HepG2 (cell line): ENCODE results near the gene ARHGAP26. TPM values are rescaled to one million over a fixed set of nuclear protein-coding genes. Genes with fewer than 3 reads are reported as not detected.

Source experiments
- ARID5B ChIP-seq: IDR thresholded peaks from 2 replicates; pipeline ENCODE4 v1.4.0; 2020; ENCODE audit warnings: mild to moderate bottlenecking, missing genetic modification reagents
- ARNT2 ChIP-seq: sonication (generic); formaldehyde crosslinking; IDR thresholded peaks from 2 replicates; pipeline ENCODE4 v1.8.0; 2022; ENCODE audit warnings: mild to moderate bottlenecking, low read depth, missing genetic modification reagents, moderate library complexity
- DNMT1 ChIP-seq: sonication (generic); formaldehyde crosslinking; IDR thresholded peaks from 2 replicates; pipeline ENCODE4 v1.5.1; 2020; ENCODE audit warnings: mild to moderate bottlenecking, missing genetic modification reagents
- GFI1 ChIP-seq: sonication (generic); formaldehyde crosslinking; IDR thresholded peaks from 2 replicates; pipeline ENCODE4 v1.5.0; 2020; ENCODE audit warnings: missing genetic modification reagents, mild to moderate bottlenecking, borderline replicate concordance
- HNRNPLL ChIP-seq: fragments of 200-400 bp; formaldehyde crosslinking; IDR thresholded peaks from 2 replicates; pipeline ENCODE4 v1.6.1; 2017; ENCODE audit warnings: mild to moderate bottlenecking, low read depth, low read length; ENCODE audit not compliant: poor library complexity, severe bottlenecking
- KLF15 ChIP-seq: sonication (generic); formaldehyde crosslinking; IDR thresholded peaks from 2 replicates; pipeline ENCODE4 v1.8.1; 2023; ENCODE audit warnings: borderline replicate concordance, mild to moderate bottlenecking, inconsistent platforms, missing genetic modification reagents, mixed read lengths
- LCORL ChIP-seq, 2 experiments: fragments of 450-650 bp in 1 of 2; sonication (generic) in 1 of 2; formaldehyde crosslinking in 1 of 2; IDR thresholded peaks; 2 replicates each; pipeline versions ENCODE4 v1.5.0 to v1.6.1; 2017 to 2020; ENCODE audit warnings: antibody characterized with exemption in 1 of 2, missing genetic modification reagents in 1 of 2
- NFYC ChIP-seq: IDR thresholded peaks from 2 replicates; pipeline ENCODE4 v1.6.1; 2016; ENCODE audit warnings: missing genetic modification reagents, missing compliant biosample characterization
- PHF5A ChIP-seq: IDR thresholded peaks from one replicate; pipeline ENCODE4 v1.6.1; 2018; ENCODE audit warnings: low read depth, missing genetic modification reagents; ENCODE audit not compliant: unreplicated experiment
- POGK ChIP-seq: sonication (generic); formaldehyde crosslinking; conservative IDR thresholded peaks from 2 replicates; pipeline ENCODE4 v1.8.0; 2022; ENCODE audit warnings: mild to moderate bottlenecking, moderate library complexity, missing genetic modification reagents
- PREB ChIP-seq: sonication (generic); formaldehyde crosslinking; IDR thresholded peaks from 2 replicates; pipeline ENCODE4 v1.4.0; 2020; ENCODE audit warnings: missing genetic modification reagents
- RARG ChIP-seq: sonication (generic); formaldehyde crosslinking; IDR thresholded peaks from 2 replicates; pipeline ENCODE4 v1.4.0; 2020; ENCODE audit warnings: low read depth, mild to moderate bottlenecking, missing genetic modification reagents
- REPIN1 ChIP-seq: sonication (generic); formaldehyde crosslinking; IDR thresholded peaks from 2 replicates; pipeline ENCODE4 v1.8.0; 2022; ENCODE audit warnings: missing genetic modification reagents, low read depth, mild to moderate bottlenecking, borderline replicate concordance
- ZBTB14 ChIP-seq: sonication (generic); formaldehyde crosslinking; IDR thresholded peaks from 2 replicates; pipeline ENCODE4 v1.4.0; 2020; ENCODE audit warnings: missing genetic modification reagents
- ZIK1 ChIP-seq: sonication (generic); formaldehyde crosslinking; IDR thresholded peaks from 2 replicates; pipeline ENCODE4 v1.5.0; 2020; ENCODE audit warnings: mild to moderate bottlenecking, low read depth, missing genetic modification reagents, borderline replicate concordance
- ZNF557 ChIP-seq: sonication (generic); formaldehyde crosslinking; IDR thresholded peaks from 2 replicates; pipeline ENCODE4 v1.4.0; 2020; ENCODE audit warnings: missing genetic modification reagents
- ZNF558 ChIP-seq: sonication (generic); formaldehyde crosslinking; IDR thresholded peaks from 2 replicates; pipeline ENCODE4 v1.9.0; 2022; ENCODE audit warnings: mild to moderate bottlenecking, missing genetic modification reagents, borderline replicate concordance
- ZNF740 ChIP-seq: sonication (generic); formaldehyde crosslinking; IDR thresholded peaks from 2 replicates; pipeline ENCODE4 v1.4.0; 2020; ENCODE audit warnings: missing genetic modification reagents
- polyA plus RNA-seq, 8 experiments: library from polyadenylated mRNA; depleted of rRNA in 3 of 8; stranded (reverse) in 7 of 8; unstranded in 1 of 8; fragments of >200 nt; fragmentation: Illumina TruSeq in 4 of 8; extraction: Trizol in 4 of 8; gene quantifications; 2 replicates each; pipeline versions ENCODE4 v1.2.1 to v1.2.3, GENCODE V29; 2011 to 2016; ENCODE audit warnings: low read depth in 4 of 8, missing spikeins in 1 of 8, mixed read lengths in 1 of 8; ENCODE audit not compliant: insufficient read depth in 1 of 8
- total RNA-seq, 5 experiments: library from RNA; depleted of rRNA; stranded (reverse); fragments of >200 nt; fragmentation: Illumina TruSeq; extraction: Trizol; gene quantifications; 2 replicates each; pipeline ENCODE4 v1.2.3, GENCODE V29; 2016; ENCODE audit warnings: low read depth in 1 of 5

ARHGAP26 gene
- total and polyA plus RNA-seq, 2 of the 13 experiments (the other 11 are each of a cell fraction or from before 2014, with no cell fraction given), result 9.6 to 18.2 TPM

- TF ChIP-seq ZBTB14 (CRISPR knock-in tag), result no peak
- no peak for TF ChIP-seq HNRNPLL
- TF ChIP-seq POGK (CRISPR knock-in tag), result peak; percentile 88
- no peak for TF ChIP-seq ZIK1
- peak; percentile 18; the same call in 1 of the 2 replicates for TF ChIP-seq ZNF558 (CRISPR knock-in tag)
- TF ChIP-seq GFI1 (CRISPR knock-in tag), result peak; percentile 83
- no peak for TF ChIP-seq ZNF740
- peak; percentile 22; the same call in 1 of the 2 replicates for TF ChIP-seq REPIN1 (CRISPR knock-in tag)
- TF ChIP-seq PHF5A, result no peak
- no peak for TF ChIP-seq KLF15 (CRISPR knock-in tag)
- TF ChIP-seq PREB, result no peak
- TF ChIP-seq RARG (CRISPR knock-in tag), result no peak
- TF ChIP-seq ARNT2, result 0 out of 2 replicates have a peak, but pooled peaks have one; percentile 81
- peak; percentile 91 for TF ChIP-seq ARID5B (CRISPR knock-in tag)
- no peak for TF ChIP-seq ZNF557 (CRISPR knock-in tag)
- TF ChIP-seq NFYC (CRISPR knock-in tag), result no peak
- no peak for TF ChIP-seq DNMT1
- no peak for TF ChIP-seq LCORL (IDR thresholded peaks at IDR 0.05)
- peak; percentile 84 for TF ChIP-seq LCORL (CRISPR knock-in tag; IDR thresholded peaks at IDR 0.05)
Measured at GRCh38 chr5:142981886-142982820, 212.0 kb downstream of the ARHGAP26 start (continued).
